Ovary (tissue), 9 donors: Measurements from ENCODE around the gene GXYLT2. TPM values are rescaled to one million over a fixed set of nuclear protein-coding genes. Genes with fewer than 3 reads are reported as not detected.

Experiments used
- DNase-seq, 5 donors: peaks; one replicate each; pipeline ENCODE4 v3.0.0-alpha.2; 2019 to 2020
- H3K27ac ChIP-seq, 2 donors: fragments of 200-600 bp; one replicate each; pipeline versions ENCODE4 v1.5.1 to v1.8.0; 2019 to 2022
- H3K27me3 ChIP-seq: fragments of 200-600 bp; one replicate; pipeline ENCODE4 v1.8.0; 2022
- H3K36me3 ChIP-seq: fragments of 200-600 bp; sonication (generic); one replicate; pipeline ENCODE4 v1.5.1; 2019
- H3K4me1 ChIP-seq: one replicate; pipeline ENCODE4 v1.8.1; 2013; ENCODE audit warnings: mild to moderate bottlenecking, moderate library complexity; ENCODE audit not compliant: insufficient read depth
- H3K4me3 ChIP-seq: fragments of 200-600 bp; sonication (generic); one replicate; pipeline ENCODE4 v1.5.1; 2017
- H3K9me3 ChIP-seq, 2 donors: fragments of 200-600 bp in 1 of 2; sonication (generic) in 1 of 2; one replicate each; pipeline versions ENCODE4 v1.5.1 to v1.8.1; 2013 to 2019; ENCODE audit warnings: mild to moderate bottlenecking in 1 of 2, moderate library complexity in 1 of 2
- CTCF ChIP-seq, 3 donors: fragments of 450-650 bp in 2 of 3; fragments of 200-600 bp in 1 of 3; IDR thresholded peaks; one replicate each; pipeline versions ENCODE4 v1.5.1 to v1.8.0; 2016 to 2022; ENCODE audit warnings: antibody characterized with exemption in 3 of 3, mild to moderate bottlenecking in 1 of 3
- EP300 ChIP-seq: sonication (generic); formaldehyde crosslinking; IDR thresholded peaks from one replicate; pipeline ENCODE4 v1.6.1; 2017; ENCODE audit warnings: antibody characterized with exemption
- POLR2A ChIP-seq: fragments of 450-650 bp; IDR thresholded peaks from one replicate; pipeline ENCODE4 v1.6.1; 2017; ENCODE audit warnings: antibody characterized with exemption, mild to moderate bottlenecking, moderate library complexity
- WGBS, 3 donors: extraction: QIAGEN DNeasy Blood & Tissue Kit in 1 of 3; methylation state at CpG; one replicate each; pipeline versions ENCODE4 v1.1.5 to v1.1.7; 2013 to 2017; 5-methylcytosine and 5-hydroxymethylcytosine counted together
- intact Hi-C, 4 donors: fragments of 100-400 bp; cut with DNase I; formaldehyde crosslinking; loops; one replicate each; pipeline versions ENCODE4 v1.11.0 to v1.15.1; 2022 to 2023
- polyA plus RNA-seq, 2 donors: library from polyadenylated mRNA; stranded (reverse); fragments of 200-250 nt in 1 of 2; fragments of 350-450 nt in 1 of 2; fragmentation: Illumina TruSeq in 1 of 2; extraction: RNeasy Lipid Tissue Mini Kit (QIAGEN cat#74804) in 1 of 2; gene quantifications; one replicate each; pipeline ENCODE4 v1.2.3, GENCODE V29; 2013 to 2014
- total RNA-seq, 7 donors: library from RNA; depleted of rRNA in 2 of 7; stranded (reverse); fragments of >200 nt in 2 of 7; fragmentation: NEBNext Ultra II Directional in 3 of 7; extraction: Animal tissue kit (Norgen Biotek cat#: 25700) in 3 of 7; gene quantifications; one replicate each; pipeline versions ENCODE4 v1.1.0 to v1.2.4, GENCODE V29; 2016 to 2023
- donor health status: DM: no; HTN: no; CAD: no; lungs with moderate emphysema.
- donor health status: DM: no; HTN: no; CAD: no.
- donor health status: Bipolar disorder and iron deficiency.
- donor health status: DM: yes; HTN: yes; CAD: no.
- donor health status: DM: no; HTN: no; CAD: no.
- donor health status: DM: yes; HTN: yes; CAD: no.

GXYLT2 gene
- total and polyA plus RNA-seq, 9 donors: 9.4 to 86.0 (median 43.7) TPM

GRCh38 chr3:73007992-73008712, 120.3 kb downstream of the GXYLT2 start:
- intact Hi-C loops: no loop called here
- no peak overlapping the region for H3K27ac ChIP-seq
- no peaks in the 10 kb centered on the region for H3K9me3 ChIP-seq
- TF ChIP-seq CTCF (IDR thresholded peaks at IDR 0.05): no peak
- TF ChIP-seq POLR2A: no peak
- TF ChIP-seq EP300: no peak
- H3K27me3 ChIP-seq: no peaks in the 10 kb centered on the region
- no peak overlapping the region for H3K4me3 ChIP-seq
- no peak for DNase-seq
- H3K4me1 ChIP-seq: peaks cover 8% of the 10 kb centered on the region
- 29 to 43% (median 36%) methylated on average over 6 of the region's 6 CpGs for WGBS, 3 donors
- H3K36me3 ChIP-seq: no peaks in the 10 kb centered on the region

- WGBS, 3 donors: 72 to 74% (median 73%) methylated on average over 4 of the region's 4 CpGs
- Histone ChIP-seq H3K27me3 (no peaks in the 10 kb centered on the region), H3K36me3 (no peaks in the 10 kb centered on the region), H3K9me3 (no peaks in the 10 kb centered on the region), H3K4me3 (no peak overlapping the region), H3K4me1 (peaks cover 10% of the 10 kb centered on the region), H3K27ac (no peak overlapping the region)
- TF ChIP-seq EP300: no peak
- no peak for TF ChIP-seq CTCF (IDR thresholded peaks at IDR 0.05)
- no peak for TF ChIP-seq POLR2A
- no peak for DNase-seq
- intact Hi-C loops: no loop called here
Measured at GRCh38 chr3:73009008-73009407, 121.2 kb downstream of the GXYLT2 start.

- H3K4me1 ChIP-seq: peaks cover 10% of the 10 kb centered on the region
Measured at GRCh38 chr3:73009750-73010149, 121.9 kb downstream of the GXYLT2 start.

GRCh38 chr3:73010158-73010557, 122.3 kb downstream of the GXYLT2 start:
- Histone ChIP-seq H3K36me3 (no peaks in the 10 kb centered on the region), H3K4me1 (peaks cover 9% of the 10 kb centered on the region), H3K27ac (no peak overlapping the region), H3K4me3 (no peak overlapping the region), H3K9me3 (no peaks in the 10 kb centered on the region), H3K27me3 (no peaks in the 10 kb centered on the region)
- intact Hi-C loops: no loop called here
- DNase-seq: no peak
- WGBS, 3 donors: 82 to 90% (median 86%) methylated on average over 6 of the region's 6 CpGs
- TF ChIP-seq EP300 (no peak), POLR2A (no peak), CTCF (IDR thresholded peaks at IDR 0.05) (no peak)

More at GRCh38 chr3:73009750-73010149, 121.9 kb downstream of the GXYLT2 start:
- no peaks in the 10 kb centered on the region for H3K27me3 ChIP-seq
- intact Hi-C loops: no loop called here
- no peak overlapping the region for H3K4me3 ChIP-seq
- no peak for TF ChIP-seq EP300
- no peak for TF ChIP-seq POLR2A
- TF ChIP-seq CTCF (IDR thresholded peaks at IDR 0.05): no peak
- no peaks in the 10 kb centered on the region for H3K36me3 ChIP-seq
- 62 to 72% (median 68%) methylated on average over 3 of the region's 3 CpGs for WGBS, 3 donors
- no peak for DNase-seq
- H3K27ac ChIP-seq: no peak overlapping the region
- H3K9me3 ChIP-seq: no peaks in the 10 kb centered on the region
